ENCODE data around the gene BLTP3A.

The BLTP3A gene

GRCh38 chr6:34819571-34820480 is 27.9 kb downstream of the BLTP3A start:
- H3K9ac ChIP-seq (ENCODE audit: low read length) = no peak overlapping the region
- no peaks in the 10 kb centered on the region for H3K36me3 ChIP-seq (replicated peaks; ENCODE audit: low read depth, low read length)
- H3K4me2 ChIP-seq (ENCODE audit: low read length) = no peak overlapping the region
- H3K79me2 ChIP-seq (ENCODE audit: low read length) = peaks cover 9% of the 10 kb centered on the region
- no peak for TF ChIP-seq EZH2phosphoT487 (IDR thresholded peaks at IDR 0.05; ENCODE audit: low read depth)
- no peak for TF ChIP-seq CTCF (IDR thresholded peaks at IDR 0.05; ENCODE audit: low read depth, low read length)
- H3K4me3 ChIP-seq (ENCODE audit: low read length) = no peak overlapping the region
- H3K27ac ChIP-seq (ENCODE audit: low read length) = no peak overlapping the region
- peaks cover 10% of the 10 kb centered on the region for H3K4me1 ChIP-seq (ENCODE audit: low read length)
- no peaks in the 10 kb centered on the region for H4K20me1 ChIP-seq (ENCODE audit: insufficient read depth, low read length)
- no peaks in the 10 kb centered on the region for H3K27me3 ChIP-seq (ENCODE audit: low read depth, low read length)
- no peak overlapping the region for H2AFZ ChIP-seq (ENCODE audit: low read depth, low read length)
- H3K9me3 ChIP-seq (ENCODE audit: insufficient read depth, low read length) = no peaks in the 10 kb centered on the region

GRCh38 chr6:34829137-34829536 is 37.3 kb downstream of the BLTP3A start:
- Histone ChIP-seq H3K9ac (ENCODE audit: low read length) (no peak overlapping the region), H3K4me2 (ENCODE audit: low read length) (no peak overlapping the region), H2AFZ (ENCODE audit: low read depth, low read length) (no peak overlapping the region), H3K79me2 (ENCODE audit: low read length) (no peaks in the 10 kb centered on the region), H3K27me3 (ENCODE audit: low read depth, low read length) (no peaks in the 10 kb centered on the region), H3K9me3 (ENCODE audit: insufficient read depth, low read length) (no peaks in the 10 kb centered on the region), H4K20me1 (ENCODE audit: insufficient read depth, low read length) (no peaks in the 10 kb centered on the region), H3K27ac (ENCODE audit: low read length) (no peak overlapping the region), H3K4me3 (ENCODE audit: low read length) (no peak overlapping the region), H3K36me3 (replicated peaks; ENCODE audit: low read depth, low read length) (no peaks in the 10 kb centered on the region), H3K4me1 (ENCODE audit: low read length) (no peaks in the 10 kb centered on the region)
- no peak for TF ChIP-seq CTCF (IDR thresholded peaks at IDR 0.05; ENCODE audit: low read depth, low read length)
- TF ChIP-seq EZH2phosphoT487 (IDR thresholded peaks at IDR 0.05; ENCODE audit: low read depth) = no peak

- no peak overlapping the region for H2AFZ ChIP-seq (ENCODE audit: low read depth, low read length)
- peaks cover 7% of the 10 kb centered on the region for H3K36me3 ChIP-seq (replicated peaks; ENCODE audit: low read depth, low read length)
- no peak overlapping the region for H3K4me3 ChIP-seq (ENCODE audit: low read length)
- TF ChIP-seq EZH2phosphoT487 (IDR thresholded peaks at IDR 0.05; ENCODE audit: low read depth) = no peak
- TF ChIP-seq CTCF (IDR thresholded peaks at IDR 0.05; ENCODE audit: low read depth, low read length) = no peak
- no peaks in the 10 kb centered on the region for H3K27me3 ChIP-seq (ENCODE audit: low read depth, low read length)
- no peaks in the 10 kb centered on the region for H3K79me2 ChIP-seq (ENCODE audit: low read length)
- H3K4me1 ChIP-seq (ENCODE audit: low read length) = no peaks in the 10 kb centered on the region
- H3K9me3 ChIP-seq (ENCODE audit: insufficient read depth, low read length) = no peaks in the 10 kb centered on the region
- H3K9ac ChIP-seq (ENCODE audit: low read length) = no peak overlapping the region
- H4K20me1 ChIP-seq (ENCODE audit: insufficient read depth, low read length) = no peaks in the 10 kb centered on the region
- no peak overlapping the region for H3K4me2 ChIP-seq (ENCODE audit: low read length)
- no peak overlapping the region for H3K27ac ChIP-seq (ENCODE audit: low read length)
Observed at GRCh38 chr6:34832942-34833341, 41.1 kb downstream of the BLTP3A start.

- no peaks in the 10 kb centered on the region for H3K27me3 ChIP-seq (ENCODE audit: low read depth, low read length)
- no peaks in the 10 kb centered on the region for H3K4me1 ChIP-seq (ENCODE audit: low read length)
- H3K79me2 ChIP-seq (ENCODE audit: low read length) = no peaks in the 10 kb centered on the region
- H3K36me3 ChIP-seq (replicated peaks; ENCODE audit: low read depth, low read length) = peaks cover 7% of the 10 kb centered on the region
- H3K9ac ChIP-seq (ENCODE audit: low read length) = no peak overlapping the region
- H3K9me3 ChIP-seq (ENCODE audit: insufficient read depth, low read length) = no peaks in the 10 kb centered on the region
- no peak overlapping the region for H3K4me2 ChIP-seq (ENCODE audit: low read length)
- no peaks in the 10 kb centered on the region for H4K20me1 ChIP-seq (ENCODE audit: insufficient read depth, low read length)
- no peak overlapping the region for H3K4me3 ChIP-seq (ENCODE audit: low read length)
- H3K27ac ChIP-seq (ENCODE audit: low read length) = no peak overlapping the region
- TF ChIP-seq CTCF (IDR thresholded peaks at IDR 0.05; ENCODE audit: low read depth, low read length) (no peak), EZH2phosphoT487 (IDR thresholded peaks at IDR 0.05; ENCODE audit: low read depth) (no peak)
- H2AFZ ChIP-seq (ENCODE audit: low read depth, low read length) = no peak overlapping the region
Observed at GRCh38 chr6:34834789-34835518, 43.1 kb downstream of the BLTP3A start.
